Type B pancreatic cell (in vitro differentiated cells): ENCODE results near the gene CD79B. TPM values are rescaled to one million over a fixed set of nuclear protein-coding genes. Genes with fewer than 3 reads are reported as not detected.
"Not testable (repeated sequence)": the region's sequence is repeated elsewhere in the genome, so short reads cannot be mapped to it uniquely, and the experiment has no call there.

ENCODE experiments used
- DNase-seq: peaks from one replicate; pipeline ENCODE4 v3.0.0; 2021; ENCODE audit warnings: mixed read lengths; ENCODE audit not compliant: unreplicated experiment; ENCODE audit errors: extremely low spot score
- H3K27ac Mint-ChIP-seq: 2 replicates; pipeline ENCODE4 v1.8.0; 2021; ENCODE audit warnings: mild to moderate bottlenecking, mixed read lengths
- H3K27me3 Mint-ChIP-seq: 2 replicates; pipeline ENCODE4 v1.8.0; 2021; ENCODE audit warnings: mixed read lengths
- H3K36me3 Mint-ChIP-seq: 2 replicates; pipeline ENCODE4 v1.8.0; 2021; ENCODE audit warnings: mixed read lengths
- H3K4me1 Mint-ChIP-seq: one replicate; pipeline ENCODE4 v1.8.0; 2021; ENCODE audit warnings: mixed read lengths; ENCODE audit not compliant: unreplicated experiment
- H3K4me3 Mint-ChIP-seq: 2 replicates; pipeline ENCODE4 v1.8.0; 2021; ENCODE audit warnings: mild to moderate bottlenecking, mixed read lengths
- H3K9me3 Mint-ChIP-seq: 2 replicates; pipeline ENCODE4 v1.8.0; 2021; ENCODE audit warnings: mixed read lengths
- total RNA-seq: library from RNA; stranded (reverse); gene quantifications from 2 replicates; pipeline ENCODE4 v1.2.1, GENCODE V29; 2021; ENCODE audit warnings: low replicate concordance
- TF ChIP-seq, protein P1 (sequence below): fragments of 200-600 bp; sonication (generic); conservative IDR thresholded peaks from 2 replicates; pipeline ENCODE4 v1.5.0; 2021; ENCODE audit warnings: antibody characterized with exemption, mild to moderate bottlenecking

The CD79B gene
- total RNA-seq, 1 donor from 2014 or later, result not detected

DNA sequence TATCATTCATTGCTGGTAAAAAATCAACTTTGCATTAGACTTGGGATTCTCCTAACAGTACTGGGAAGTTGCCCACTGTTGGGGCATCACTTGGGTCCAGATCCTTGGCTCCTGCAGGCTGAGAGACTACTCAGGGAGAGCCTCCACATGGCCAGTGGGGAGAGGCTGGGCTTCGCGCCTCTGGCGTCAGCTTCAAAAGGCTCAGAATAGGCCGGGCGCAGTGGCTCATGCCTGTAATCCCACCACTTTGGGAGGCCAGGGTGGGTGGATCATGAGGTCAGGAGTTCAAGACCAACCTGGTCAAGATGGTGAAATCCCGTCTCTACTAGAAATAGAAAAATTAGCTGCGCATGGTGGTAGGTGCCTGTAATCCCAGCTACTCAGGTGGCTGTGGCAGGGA is 17.7 kb downstream of the CD79B start:
- H3K36me3 Mint-ChIP-seq, result no peaks in the 10 kb centered on the region
- H3K4me3 Mint-ChIP-seq, result no peak overlapping the region
- no peak overlapping the region for H3K27ac Mint-ChIP-seq
- H3K27me3 Mint-ChIP-seq, result peaks cover 41% of the 10 kb centered on the region
- H3K9me3 Mint-ChIP-seq, result no peaks in the 10 kb centered on the region
- peaks cover 5% of the 10 kb centered on the region for H3K4me1 Mint-ChIP-seq
- no peak for DNase-seq
- TF ChIP-seq, protein P1, sequence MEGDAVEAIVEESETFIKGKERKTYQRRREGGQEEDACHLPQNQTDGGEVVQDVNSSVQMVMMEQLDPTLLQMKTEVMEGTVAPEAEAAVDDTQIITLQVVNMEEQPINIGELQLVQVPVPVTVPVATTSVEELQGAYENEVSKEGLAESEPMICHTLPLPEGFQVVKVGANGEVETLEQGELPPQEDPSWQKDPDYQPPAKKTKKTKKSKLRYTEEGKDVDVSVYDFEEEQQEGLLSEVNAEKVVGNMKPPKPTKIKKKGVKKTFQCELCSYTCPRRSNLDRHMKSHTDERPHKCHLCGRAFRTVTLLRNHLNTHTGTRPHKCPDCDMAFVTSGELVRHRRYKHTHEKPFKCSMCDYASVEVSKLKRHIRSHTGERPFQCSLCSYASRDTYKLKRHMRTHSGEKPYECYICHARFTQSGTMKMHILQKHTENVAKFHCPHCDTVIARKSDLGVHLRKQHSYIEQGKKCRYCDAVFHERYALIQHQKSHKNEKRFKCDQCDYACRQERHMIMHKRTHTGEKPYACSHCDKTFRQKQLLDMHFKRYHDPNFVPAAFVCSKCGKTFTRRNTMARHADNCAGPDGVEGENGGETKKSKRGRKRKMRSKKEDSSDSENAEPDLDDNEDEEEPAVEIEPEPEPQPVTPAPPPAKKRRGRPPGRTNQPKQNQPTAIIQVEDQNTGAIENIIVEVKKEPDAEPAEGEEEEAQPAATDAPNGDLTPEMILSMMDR, result no peak

- H3K27me3 Mint-ChIP-seq, result peaks cover 47% of the 10 kb centered on the region
- DNase-seq, result no peak
- H3K36me3 Mint-ChIP-seq, result no peaks in the 10 kb centered on the region
- H3K9me3 Mint-ChIP-seq, result no peaks in the 10 kb centered on the region
- H3K4me3 Mint-ChIP-seq, result no peak overlapping the region
- TF ChIP-seq, protein P1, result peak; percentile 89
- no peak overlapping the region for H3K27ac Mint-ChIP-seq
- H3K4me1 Mint-ChIP-seq, result no peaks in the 10 kb centered on the region
Measured at GRCh38 chr17:63911657-63912100, 20.5 kb downstream of the CD79B start.

- H3K27me3 Mint-ChIP-seq, result peaks cover 43% of the 10 kb centered on the region
- TF ChIP-seq, protein P1, result no peak
- H3K9me3 Mint-ChIP-seq, result no peaks in the 10 kb centered on the region
- H3K4me3 Mint-ChIP-seq, result no peak within 1 kb of the TSS
- no peaks in the 10 kb centered on the region for H3K36me3 Mint-ChIP-seq
- H3K27ac Mint-ChIP-seq, result no peak within 1 kb of the TSS
- no peak for DNase-seq
- H3K4me1 Mint-ChIP-seq, result no peaks in the 10 kb centered on the region
Measured at GRCh38 chr17:63911041-63911635, 21.0 kb downstream of the CD79B start, which contains the start of gene CSHL1. CSHL1 (minus strand) TSS chr17:63911258; CDS start chr17:63911196, 62 bp downstream.

DNA sequence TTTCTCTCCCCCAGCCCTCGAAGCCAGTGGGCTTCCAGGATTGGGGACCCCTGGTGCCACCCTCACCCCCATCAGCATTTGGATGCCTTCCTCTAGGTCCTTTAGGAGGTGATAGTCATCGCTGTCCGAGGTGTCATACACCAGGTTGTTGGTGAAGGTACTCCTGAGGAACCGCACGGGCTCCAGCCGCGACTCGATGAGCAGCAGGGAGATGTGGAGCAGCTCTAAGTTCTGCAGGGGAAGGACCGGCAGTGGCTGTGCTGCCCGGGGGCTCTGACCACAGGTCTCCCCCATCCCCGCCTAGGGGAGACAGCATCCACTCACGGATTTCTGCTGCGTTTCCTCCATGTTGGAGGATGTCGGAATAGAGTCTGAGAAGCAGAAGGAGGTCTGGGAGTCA is 22.0 kb downstream of the CD79B start:
- Mint-ChIP-seq H3K4me3 (no peak overlapping the region), H3K36me3 (no peaks in the 10 kb centered on the region), H3K4me1 (no peaks in the 10 kb centered on the region), H3K27me3 (peaks cover 35% of the 10 kb centered on the region), H3K9me3 (no peaks in the 10 kb centered on the region), H3K27ac (no peak overlapping the region)
- TF ChIP-seq, protein P1, result no peak
- DNase-seq, result no peak

DNA sequence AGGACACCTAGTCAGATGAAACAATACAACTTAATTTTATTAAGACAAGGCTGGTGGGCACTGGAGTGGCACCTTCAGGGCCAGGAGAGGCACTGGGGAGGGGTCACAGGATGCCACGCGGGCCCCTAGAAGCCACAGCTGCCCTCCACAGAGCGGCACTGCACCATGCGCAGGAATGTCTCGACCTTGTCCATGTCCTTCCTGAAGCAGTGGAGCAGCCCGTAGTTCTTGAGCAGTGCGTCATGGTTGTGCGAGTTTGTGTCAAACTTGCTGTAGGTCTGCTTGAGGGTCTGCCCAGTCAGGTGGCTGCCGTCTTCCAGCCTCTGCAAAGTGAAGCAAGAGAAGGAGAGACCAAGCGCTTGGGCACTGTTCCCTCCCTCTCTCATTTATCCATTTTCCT is 22.5 kb downstream of the CD79B start:
- not testable (repeated sequence) for H3K36me3 Mint-ChIP-seq, H3K4me1 Mint-ChIP-seq, H3K27ac Mint-ChIP-seq, H3K4me3 Mint-ChIP-seq, H3K9me3 Mint-ChIP-seq, DNase-seq
- peaks cover 35% of the 10 kb centered on the region for H3K27me3 Mint-ChIP-seq

DNA sequence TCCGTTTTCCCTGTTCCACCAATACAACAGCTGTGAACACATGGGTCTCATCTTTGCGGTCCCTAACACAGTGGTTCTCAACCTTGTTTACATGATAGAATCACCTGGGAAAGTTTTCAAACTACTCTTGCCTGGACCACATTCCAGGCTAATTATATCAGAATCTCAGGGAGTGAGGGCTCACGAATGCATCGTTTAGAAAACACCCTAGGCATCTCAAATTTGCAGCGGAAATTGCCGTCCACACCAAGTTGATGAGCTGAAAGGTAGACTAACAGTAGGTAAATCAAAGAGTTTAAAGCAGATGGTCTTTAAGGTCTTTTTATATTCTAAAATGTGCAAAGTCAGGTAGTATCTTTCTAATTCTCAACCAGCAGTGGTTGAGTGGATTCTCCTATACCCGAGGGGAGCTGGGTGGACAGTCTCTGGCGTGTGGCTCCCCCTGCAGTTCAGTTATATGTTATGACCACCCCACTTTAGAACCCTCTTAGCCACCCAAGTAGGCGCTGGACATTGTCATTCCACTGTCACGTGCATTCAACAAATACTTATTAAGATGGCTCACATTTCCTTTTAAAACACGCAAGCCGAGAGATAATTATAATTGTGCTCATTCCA is 24.9 kb downstream of the CD79B start:
- peaks cover 38% of the 10 kb centered on the region for H3K27me3 Mint-ChIP-seq
- not testable (repeated sequence) for H3K4me3 Mint-ChIP-seq, H3K27ac Mint-ChIP-seq, H3K4me1 Mint-ChIP-seq, DNase-seq, H3K9me3 Mint-ChIP-seq, H3K36me3 Mint-ChIP-seq
- TF ChIP-seq, protein P1, result peak; percentile 57

- H3K4me3 Mint-ChIP-seq, DNase-seq, H3K36me3 Mint-ChIP-seq, H3K27ac Mint-ChIP-seq, H3K9me3 Mint-ChIP-seq, H3K4me1 Mint-ChIP-seq: not testable (repeated sequence)
- peaks cover 29% of the 10 kb centered on the region for H3K27me3 Mint-ChIP-seq
Measured at GRCh38 chr17:63904796-63905195, 27.3 kb downstream of the CD79B start.
